CD4-positive, CD25-positive, alpha-beta regulatory T cell (primary cell): ENCODE measurements around the gene ALB. TPM values are rescaled to one million over a fixed set of nuclear protein-coding genes. Genes with fewer than 3 reads are reported as not detected.

ENCODE experiments used
- ATAC-seq, 2 donors: fragments of 150-1000 bp; cut with Tn5 transposase; one replicate each; pipeline ENCODE4 v1.10.0; 2021; ENCODE audit warnings: low read depth in 2 of 2, moderate number of reproducible peaks in 2 of 2, moderate library complexity in 1 of 2
- DNase-seq, 3 donors: peaks; one replicate each; pipeline versions ENCODE4 v3.0.0 to v3.0.0-alpha.2; 2012 to 2022; ENCODE audit warnings: mixed read lengths in 1 of 3
- H3K27ac ChIP-seq: one replicate; pipeline ENCODE4 v1.7.0; 2013; ENCODE audit warnings: mild to moderate bottlenecking, low read length; ENCODE audit not compliant: insufficient read depth, poor library complexity, severe bottlenecking
- H3K27me3 ChIP-seq: one replicate; pipeline ENCODE4 v1.7.0; 2013; ENCODE audit warnings: low read length; ENCODE audit not compliant: control insufficient read depth, insufficient read depth
- H3K36me3 ChIP-seq: one replicate; pipeline ENCODE4 v1.7.0; 2013; ENCODE audit warnings: mild to moderate bottlenecking, low read length, moderate library complexity; ENCODE audit not compliant: control insufficient read depth, insufficient read depth
- H3K4me1 ChIP-seq: 2 replicates; pipeline ENCODE4 v1.7.0; 2013; ENCODE audit warnings: mild to moderate bottlenecking, low read length; ENCODE audit not compliant: insufficient read depth, control insufficient read depth, poor library complexity, severe bottlenecking
- H3K4me3 ChIP-seq: one replicate; pipeline ENCODE4 v1.7.0; 2013; ENCODE audit warnings: low read depth, mild to moderate bottlenecking, low read length, moderate library complexity
- H3K9me3 ChIP-seq, 2 experiments: 1 replicate in 1 of 2; 2 replicates in 1 of 2; pipeline ENCODE4 v1.7.0; 2013; ENCODE audit warnings: low read length in 2 of 2, mild to moderate bottlenecking in 1 of 2, moderate library complexity in 1 of 2; ENCODE audit not compliant: control insufficient read depth in 2 of 2
- H3K27ac Mint-ChIP-seq, 3 donors: one replicate each; pipeline ENCODE4 v1.8.0; 2020 to 2022; ENCODE audit warnings: mild to moderate bottlenecking in 3 of 3, mixed read lengths in 3 of 3, moderate library complexity in 2 of 3
- H3K27me3 Mint-ChIP-seq: one replicate; pipeline ENCODE4 v1.8.0; 2022; ENCODE audit warnings: mild to moderate bottlenecking, mixed read lengths
- H3K36me3 Mint-ChIP-seq: one replicate; pipeline ENCODE4 v1.8.0; 2020; ENCODE audit warnings: mixed read lengths
- H3K4me1 Mint-ChIP-seq, 4 donors: one replicate each; pipeline ENCODE4 v1.8.0; 2020 to 2022; ENCODE audit warnings: mixed read lengths in 4 of 4, mild to moderate bottlenecking in 1 of 4
- H3K4me3 Mint-ChIP-seq, 4 donors: one replicate each; pipeline ENCODE4 v1.8.0; 2020 to 2022; ENCODE audit warnings: mild to moderate bottlenecking in 4 of 4, mixed read lengths in 4 of 4, moderate library complexity in 3 of 4
- H3K9me3 Mint-ChIP-seq, 7 donors: one replicate each; pipeline ENCODE4 v1.8.0; 2020 to 2022; ENCODE audit warnings: mixed read lengths in 7 of 7, mild to moderate bottlenecking in 3 of 7, moderate library complexity in 2 of 7
- polyA plus RNA-seq, 4 donors: library from polyadenylated mRNA; unstranded; fragments of 300-500 nt; fragmentation: Illumina TruSeq; gene quantifications; one replicate each; pipeline ENCODE4 v1.2.3, GENCODE V29; 2021
- total RNA-seq: library from RNA; stranded (reverse); gene quantifications from one replicate; pipeline ENCODE4 v1.2.3, GENCODE V29; 2022

ALB gene
- total and polyA plus RNA-seq, 5 donors from 2014 or later: not detected

DNA sequence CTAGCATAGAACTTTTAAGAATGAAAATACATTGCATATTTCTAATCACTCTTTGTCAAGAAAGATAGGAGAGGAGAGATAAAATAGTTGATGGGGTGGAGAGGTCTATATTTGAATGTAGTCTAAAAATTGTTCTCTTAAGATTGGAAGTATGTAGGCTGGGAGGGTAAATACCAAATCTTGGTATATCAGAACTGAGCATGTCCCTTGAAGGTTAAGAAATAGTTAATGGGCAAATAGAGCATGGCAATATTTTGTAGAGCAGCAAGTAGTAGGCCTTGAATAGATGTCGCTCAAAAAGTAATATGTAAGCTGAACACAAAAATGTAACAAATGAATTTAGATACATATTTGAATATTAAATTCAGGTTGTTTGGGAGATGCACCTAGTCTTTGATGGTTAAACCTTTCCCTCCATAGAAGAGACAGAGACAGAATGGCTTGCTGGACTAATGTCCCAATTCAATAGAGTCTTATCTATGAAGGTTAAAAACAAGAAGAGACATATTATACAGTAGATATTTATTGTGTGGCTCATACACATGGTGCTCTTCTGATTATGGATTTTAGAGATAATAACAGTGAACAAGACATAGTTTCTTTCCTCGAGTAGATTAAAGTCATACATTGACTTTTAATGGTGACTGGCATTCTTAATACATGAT, 12.5 kb downstream of the ALB start:
- no peak overlapping the region for H3K4me3 Mint-ChIP-seq
- H3K27me3 ChIP-seq: no peaks in the 10 kb centered on the region
- no peaks in the 10 kb centered on the region for H3K9me3 Mint-ChIP-seq
- ATAC-seq: no peak
- no peaks in the 10 kb centered on the region for H3K4me1 Mint-ChIP-seq
- DNase-seq: no peak
- H3K27ac ChIP-seq: no peak overlapping the region
- no peaks in the 10 kb centered on the region for H3K27me3 Mint-ChIP-seq
- H3K4me3 ChIP-seq: no peak overlapping the region
- H3K4me1 ChIP-seq: no peaks in the 10 kb centered on the region
- H3K36me3 ChIP-seq: no peaks in the 10 kb centered on the region
- H3K9me3 ChIP-seq: no peaks in the 10 kb centered on the region
- no peaks in the 10 kb centered on the region for H3K36me3 Mint-ChIP-seq
- no peak overlapping the region for H3K27ac Mint-ChIP-seq

DNA sequence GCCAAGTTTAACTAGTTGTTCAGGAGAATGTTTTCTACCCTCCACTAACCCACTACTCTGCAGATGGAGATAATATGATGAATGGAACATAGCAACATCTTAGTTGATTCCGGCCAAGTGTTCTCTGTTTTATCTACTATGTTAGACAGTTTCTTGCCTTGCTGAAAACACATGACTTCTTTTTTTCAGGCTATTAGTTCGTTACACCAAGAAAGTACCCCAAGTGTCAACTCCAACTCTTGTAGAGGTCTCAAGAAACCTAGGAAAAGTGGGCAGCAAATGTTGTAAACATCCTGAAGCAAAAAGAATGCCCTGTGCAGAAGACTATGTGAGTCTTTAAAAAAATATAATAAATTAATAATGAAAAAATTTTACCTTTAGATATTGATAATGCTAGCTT, 13.3 kb downstream of the ALB start:
- Mint-ChIP-seq H3K27ac (no peak overlapping the region), H3K9me3 (no peaks in the 10 kb centered on the region), H3K4me1 (no peaks in the 10 kb centered on the region), H3K27me3 (no peaks in the 10 kb centered on the region), H3K4me3 (no peak overlapping the region), H3K36me3 (no peaks in the 10 kb centered on the region)
- H3K4me3 ChIP-seq: no peak overlapping the region
- no peaks in the 10 kb centered on the region for H3K4me1 ChIP-seq
- no peak overlapping the region for H3K27ac ChIP-seq
- H3K27me3 ChIP-seq: no peaks in the 10 kb centered on the region
- ATAC-seq (no peak), DNase-seq (no peak)
- no peaks in the 10 kb centered on the region for H3K9me3 ChIP-seq
- no peaks in the 10 kb centered on the region for H3K36me3 ChIP-seq

DNA sequence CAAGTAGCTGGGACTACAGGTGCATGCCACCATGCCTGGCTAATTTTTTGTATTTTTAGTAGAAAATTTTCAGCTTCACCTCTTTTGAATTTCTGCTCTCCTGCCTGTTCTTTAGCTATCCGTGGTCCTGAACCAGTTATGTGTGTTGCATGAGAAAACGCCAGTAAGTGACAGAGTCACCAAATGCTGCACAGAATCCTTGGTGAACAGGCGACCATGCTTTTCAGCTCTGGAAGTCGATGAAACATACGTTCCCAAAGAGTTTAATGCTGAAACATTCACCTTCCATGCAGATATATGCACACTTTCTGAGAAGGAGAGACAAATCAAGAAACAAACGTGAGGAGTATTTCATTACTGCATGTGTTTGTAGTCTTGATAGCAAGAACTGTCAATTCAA, 13.9 kb downstream of the ALB start:
- no peaks in the 10 kb centered on the region for H3K9me3 ChIP-seq
- H3K27ac Mint-ChIP-seq: no peak overlapping the region
- peaks cover 0 to 2% (median 0%) of the 10 kb centered on the region in 7 donors for H3K9me3 Mint-ChIP-seq
- DNase-seq (no peak), ATAC-seq (no peak)
- no peaks in the 10 kb centered on the region for H3K27me3 Mint-ChIP-seq
- H3K27ac ChIP-seq: no peak overlapping the region
- no peaks in the 10 kb centered on the region for H3K36me3 Mint-ChIP-seq
- no peaks in the 10 kb centered on the region for H3K4me1 Mint-ChIP-seq
- H3K4me1 ChIP-seq: no peaks in the 10 kb centered on the region
- H3K4me3 Mint-ChIP-seq: no peak overlapping the region
- H3K36me3 ChIP-seq: no peaks in the 10 kb centered on the region
- no peaks in the 10 kb centered on the region for H3K27me3 ChIP-seq
- no peak overlapping the region for H3K4me3 ChIP-seq

DNA sequence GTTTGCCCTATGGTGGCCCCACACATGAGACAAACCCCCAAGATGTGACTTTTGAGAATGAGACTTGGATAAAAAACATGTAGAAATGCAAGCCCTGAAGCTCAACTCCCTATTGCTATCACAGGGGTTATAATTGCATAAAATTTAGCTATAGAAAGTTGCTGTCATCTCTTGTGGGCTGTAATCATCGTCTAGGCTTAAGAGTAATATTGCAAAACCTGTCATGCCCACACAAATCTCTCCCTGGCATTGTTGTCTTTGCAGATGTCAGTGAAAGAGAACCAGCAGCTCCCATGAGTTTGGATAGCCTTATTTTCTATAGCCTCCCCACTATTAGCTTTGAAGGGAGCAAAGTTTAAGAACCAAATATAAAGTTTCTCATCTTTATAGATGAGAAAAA, 14.6 kb downstream of the ALB start:
- no peaks in the 10 kb centered on the region for H3K36me3 Mint-ChIP-seq
- Histone ChIP-seq H3K9me3 (no peaks in the 10 kb centered on the region), H3K36me3 (no peaks in the 10 kb centered on the region), H3K27ac (no peak overlapping the region), H3K4me3 (no peak overlapping the region), H3K4me1 (no peaks in the 10 kb centered on the region), H3K27me3 (no peaks in the 10 kb centered on the region)
- H3K4me1 Mint-ChIP-seq: no peaks in the 10 kb centered on the region
- no peak overlapping the region for H3K27ac Mint-ChIP-seq
- H3K27me3 Mint-ChIP-seq: no peaks in the 10 kb centered on the region
- no peak overlapping the region for H3K4me3 Mint-ChIP-seq
- ATAC-seq: no peak
- H3K9me3 Mint-ChIP-seq: peaks cover 0 to 2% (median 0%) of the 10 kb centered on the region in 7 donors
- no peak for DNase-seq

DNA sequence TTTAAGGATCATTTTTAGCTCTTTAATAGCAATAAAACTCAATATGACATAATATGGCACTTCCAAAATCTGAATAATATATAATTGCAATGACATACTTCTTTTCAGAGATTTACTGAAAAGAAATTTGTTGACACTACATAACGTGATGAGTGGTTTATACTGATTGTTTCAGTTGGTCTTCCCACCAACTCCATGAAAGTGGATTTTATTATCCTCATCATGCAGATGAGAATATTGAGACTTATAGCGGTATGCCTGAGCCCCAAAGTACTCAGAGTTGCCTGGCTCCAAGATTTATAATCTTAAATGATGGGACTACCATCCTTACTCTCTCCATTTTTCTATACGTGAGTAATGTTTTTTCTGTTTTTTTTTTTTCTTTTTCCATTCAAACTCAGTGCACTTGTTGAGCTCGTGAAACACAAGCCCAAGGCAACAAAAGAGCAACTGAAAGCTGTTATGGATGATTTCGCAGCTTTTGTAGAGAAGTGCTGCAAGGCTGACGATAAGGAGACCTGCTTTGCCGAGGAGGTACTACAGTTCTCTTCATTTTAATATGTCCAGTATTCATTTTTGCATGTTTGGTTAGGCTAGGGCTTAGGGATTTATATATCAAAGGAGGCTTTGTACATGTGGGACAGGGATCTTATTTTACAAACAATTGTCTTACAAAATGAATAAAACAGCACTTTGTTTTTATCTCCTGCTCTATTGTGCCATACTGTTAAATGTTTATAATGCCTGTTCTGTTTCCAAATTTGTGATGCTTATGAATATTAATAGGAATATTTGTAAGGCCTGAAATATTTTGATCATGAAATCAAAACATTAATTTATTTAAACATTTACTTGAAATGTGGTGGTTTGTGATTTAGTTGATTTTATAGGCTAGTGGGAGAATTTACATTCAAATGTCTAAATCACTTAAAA, 15.3 kb downstream of the ALB start:
- ATAC-seq: no peak
- no peak overlapping the region for H3K27ac Mint-ChIP-seq

DNA sequence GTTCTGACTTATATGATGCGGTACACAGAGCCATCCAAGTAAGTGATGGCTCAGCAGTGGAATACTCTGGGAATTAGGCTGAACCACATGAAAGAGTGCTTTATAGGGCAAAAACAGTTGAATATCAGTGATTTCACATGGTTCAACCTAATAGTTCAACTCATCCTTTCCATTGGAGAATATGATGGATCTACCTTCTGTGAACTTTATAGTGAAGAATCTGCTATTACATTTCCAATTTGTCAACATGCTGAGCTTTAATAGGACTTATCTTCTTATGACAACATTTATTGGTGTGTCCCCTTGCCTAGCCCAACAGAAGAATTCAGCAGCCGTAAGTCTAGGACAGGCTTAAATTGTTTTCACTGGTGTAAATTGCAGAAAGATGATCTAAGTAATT, 16.5 kb downstream of the ALB start:
- no peaks in the 10 kb centered on the region for H3K36me3 Mint-ChIP-seq
- H3K4me3 Mint-ChIP-seq: no peak overlapping the region
- H3K27me3 ChIP-seq: no peaks in the 10 kb centered on the region
- H3K9me3 ChIP-seq: no peaks in the 10 kb centered on the region
- no peaks in the 10 kb centered on the region for H3K36me3 ChIP-seq
- DNase-seq (no peak), ATAC-seq (no peak)
- no peaks in the 10 kb centered on the region for H3K4me1 ChIP-seq
- H3K4me1 Mint-ChIP-seq: no peaks in the 10 kb centered on the region
- H3K4me3 ChIP-seq: no peak overlapping the region
- H3K27ac ChIP-seq: no peak overlapping the region
- no peaks in the 10 kb centered on the region for H3K27me3 Mint-ChIP-seq
- H3K9me3 Mint-ChIP-seq: peaks cover 0 to 2% (median 0%) of the 10 kb centered on the region in 7 donors
- no peak overlapping the region for H3K27ac Mint-ChIP-seq

More for the DNA sequence above, 15.3 kb downstream of the ALB start:
- no peaks in the 10 kb centered on the region for H3K36me3 Mint-ChIP-seq
- H3K27ac ChIP-seq: no peak overlapping the region
- no peaks in the 10 kb centered on the region for H3K4me1 Mint-ChIP-seq
- no peaks in the 10 kb centered on the region for H3K9me3 ChIP-seq
- H3K27me3 Mint-ChIP-seq: no peaks in the 10 kb centered on the region
- H3K27me3 ChIP-seq: no peaks in the 10 kb centered on the region
- H3K4me1 ChIP-seq: no peaks in the 10 kb centered on the region
- H3K9me3 Mint-ChIP-seq: peaks cover 0 to 2% (median 0%) of the 10 kb centered on the region in 7 donors
- peak overlapping the region in 1 of 4 donors; percentile 58 for H3K4me3 Mint-ChIP-seq
- no peaks in the 10 kb centered on the region for H3K36me3 ChIP-seq
- H3K4me3 ChIP-seq: no peak overlapping the region
- no peak for DNase-seq

DNA sequence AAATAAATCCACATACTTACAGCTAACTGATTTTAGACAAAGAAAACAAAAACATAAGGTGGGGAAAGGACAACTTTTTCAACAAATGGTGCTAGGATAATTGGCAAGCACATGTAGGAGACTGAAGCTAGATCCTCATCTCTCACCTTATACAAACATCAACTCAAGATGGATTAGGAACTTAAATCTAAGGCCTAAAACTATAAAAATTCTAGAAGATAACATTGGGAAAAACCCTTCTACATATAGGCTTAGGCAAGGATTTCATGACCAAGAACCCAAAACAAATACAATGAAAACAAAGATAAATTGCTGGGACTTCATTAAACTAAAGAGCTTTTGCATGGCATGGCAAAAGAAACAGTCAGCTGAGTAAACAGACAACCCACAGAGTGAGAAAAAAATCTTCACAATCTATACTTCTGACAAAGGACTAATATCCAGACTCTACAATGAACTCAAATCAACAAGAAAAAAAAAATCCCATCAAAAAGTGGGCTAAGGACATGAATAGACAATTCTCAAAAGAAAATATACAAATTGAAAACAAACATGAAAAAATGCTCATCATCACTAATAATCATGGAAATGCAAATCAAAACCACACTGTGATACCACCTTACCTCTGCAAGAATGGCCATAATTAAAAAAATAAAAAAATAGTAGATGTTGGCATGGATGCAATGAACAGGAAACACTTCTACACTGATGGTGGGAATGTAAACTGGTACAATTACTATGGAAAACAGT, 17.8 kb downstream of the ALB start:
- Mint-ChIP-seq H3K36me3 (no peaks in the 10 kb centered on the region), H3K9me3 (peaks cover 0 to 2% (median 0%) of the 10 kb centered on the region in 7 donors), H3K27me3 (no peaks in the 10 kb centered on the region), H3K4me1 (no peaks in the 10 kb centered on the region), H3K27ac (no peak overlapping the region), H3K4me3 (no peak overlapping the region)
- no peak overlapping the region for H3K27ac ChIP-seq
- no peaks in the 10 kb centered on the region for H3K27me3 ChIP-seq
- no peaks in the 10 kb centered on the region for H3K36me3 ChIP-seq
- no peak for DNase-seq
- no peaks in the 10 kb centered on the region for H3K4me1 ChIP-seq
- H3K4me3 ChIP-seq: no peak overlapping the region
- H3K9me3 ChIP-seq: no peaks in the 10 kb centered on the region
- ATAC-seq: no peak
